ENCODE measurements around the gene VPREB3.

DNA sequence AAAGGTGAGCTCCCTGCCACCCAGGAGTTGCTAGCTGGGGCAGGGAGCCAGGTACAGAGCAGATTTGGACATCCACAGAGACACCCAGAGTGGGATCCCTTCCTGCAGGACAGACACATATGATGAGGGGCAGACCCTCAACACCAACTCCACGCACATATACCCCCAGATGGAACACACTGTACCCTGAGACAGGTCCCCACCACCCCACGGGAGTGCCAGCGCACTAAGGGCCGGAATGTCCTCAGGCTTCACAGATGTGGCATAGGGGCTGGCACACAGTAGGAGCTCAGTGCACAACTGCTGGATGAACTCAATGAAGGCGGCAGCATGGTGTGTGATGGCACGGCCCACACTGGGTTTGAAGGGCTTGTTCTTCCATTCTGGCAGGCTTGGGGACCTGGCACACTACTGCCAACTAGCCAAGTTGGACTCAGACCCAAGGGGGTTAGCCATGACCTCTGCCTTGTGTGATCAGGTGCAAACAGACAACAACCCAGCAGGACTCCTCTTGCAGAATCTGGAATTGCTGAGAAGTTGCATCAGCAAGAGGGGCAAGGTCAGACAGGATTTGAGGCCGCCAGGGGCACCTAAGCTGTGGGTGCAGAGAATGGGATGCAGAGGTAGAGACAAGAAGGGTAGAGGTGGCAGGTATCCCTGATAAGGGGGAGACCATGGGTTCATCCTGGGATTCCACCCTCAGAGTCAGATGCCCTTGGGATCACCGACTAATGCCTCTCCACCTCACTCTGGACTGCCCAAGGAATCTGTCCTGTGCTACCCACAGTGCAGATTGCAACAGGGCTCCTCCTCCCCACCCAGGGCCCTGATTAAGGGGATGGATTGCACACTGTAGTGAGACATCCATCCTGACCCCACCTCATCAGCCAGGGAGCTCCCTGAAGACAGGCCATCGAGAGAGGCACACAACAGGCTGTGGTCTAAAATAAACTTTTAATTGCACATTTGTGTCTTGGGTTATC, 11.0 kb upstream of the VPREB3 start:
- TF ChIP-seq, protein P1, sequence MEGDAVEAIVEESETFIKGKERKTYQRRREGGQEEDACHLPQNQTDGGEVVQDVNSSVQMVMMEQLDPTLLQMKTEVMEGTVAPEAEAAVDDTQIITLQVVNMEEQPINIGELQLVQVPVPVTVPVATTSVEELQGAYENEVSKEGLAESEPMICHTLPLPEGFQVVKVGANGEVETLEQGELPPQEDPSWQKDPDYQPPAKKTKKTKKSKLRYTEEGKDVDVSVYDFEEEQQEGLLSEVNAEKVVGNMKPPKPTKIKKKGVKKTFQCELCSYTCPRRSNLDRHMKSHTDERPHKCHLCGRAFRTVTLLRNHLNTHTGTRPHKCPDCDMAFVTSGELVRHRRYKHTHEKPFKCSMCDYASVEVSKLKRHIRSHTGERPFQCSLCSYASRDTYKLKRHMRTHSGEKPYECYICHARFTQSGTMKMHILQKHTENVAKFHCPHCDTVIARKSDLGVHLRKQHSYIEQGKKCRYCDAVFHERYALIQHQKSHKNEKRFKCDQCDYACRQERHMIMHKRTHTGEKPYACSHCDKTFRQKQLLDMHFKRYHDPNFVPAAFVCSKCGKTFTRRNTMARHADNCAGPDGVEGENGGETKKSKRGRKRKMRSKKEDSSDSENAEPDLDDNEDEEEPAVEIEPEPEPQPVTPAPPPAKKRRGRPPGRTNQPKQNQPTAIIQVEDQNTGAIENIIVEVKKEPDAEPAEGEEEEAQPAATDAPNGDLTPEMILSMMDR (IDR thresholded peaks at IDR 0.05), result no peak
- TF ChIP-seq POLR2A (IDR thresholded peaks at IDR 0.05), result no peak
- TF ChIP-seq POLR2AphosphoS5 (IDR thresholded peaks at IDR 0.05), result no peak
